Parathyroid adenoma (tissue), 2 donors: Measurements from ENCODE around the gene SFXN5.
"Not testable (repeated sequence)": the region's sequence is repeated elsewhere in the genome, so short reads cannot be mapped to it uniquely, and the experiment has no call there.

ENCODE experiments used
- H2AFZ ChIP-seq: fragments of 300-600 bp; sonication (generic); one replicate; pipeline ENCODE4 v1.7.0; 2017; ENCODE audit warnings: antibody characterized with exemption, mild to moderate bottlenecking
- H3K27ac ChIP-seq: fragments of 300-600 bp; sonication (generic); one replicate; pipeline ENCODE4 v1.7.0; 2017
- H3K27me3 ChIP-seq: fragments of 300-600 bp; sonication (generic); one replicate; pipeline ENCODE4 v1.7.0; 2017; ENCODE audit warnings: low read length; ENCODE audit not compliant: control insufficient read depth, insufficient read depth
- H3K36me3 ChIP-seq: fragments of 300-600 bp; sonication (generic); one replicate; pipeline ENCODE4 v1.7.0; 2017; ENCODE audit warnings: low read length; ENCODE audit not compliant: control insufficient read depth, insufficient read depth
- H3K4me1 ChIP-seq: fragments of 300-600 bp; sonication (generic); one replicate; pipeline ENCODE4 v1.7.0; 2017; ENCODE audit warnings: control low read depth
- H3K4me2 ChIP-seq: fragments of 300-600 bp; sonication (generic); one replicate; pipeline ENCODE4 v1.7.0; 2017; ENCODE audit warnings: low read length
- H3K4me3 ChIP-seq: fragments of 300-600 bp; sonication (generic); one replicate; pipeline ENCODE4 v1.7.0; 2017; ENCODE audit warnings: low read depth, low read length
- H3K79me2 ChIP-seq: fragments of 300-600 bp; sonication (generic); one replicate; pipeline ENCODE4 v1.7.0; 2017; ENCODE audit warnings: control low read depth
- H3K9ac ChIP-seq: fragments of 300-600 bp; sonication (generic); one replicate; pipeline ENCODE4 v1.7.0; 2017; ENCODE audit warnings: mild to moderate bottlenecking
- H3K9me3 ChIP-seq: fragments of 300-600 bp; sonication (generic); one replicate; pipeline ENCODE4 v1.7.0; 2017; ENCODE audit warnings: low read length; ENCODE audit not compliant: control insufficient read depth
- CTCF ChIP-seq: fragments of 300-600 bp; sonication (generic); IDR thresholded peaks from one replicate; pipeline ENCODE4 v1.7.0; 2017; ENCODE audit warnings: antibody characterized with exemption, mild to moderate bottlenecking
- donor health status: primary hyperparathyroidism.

Gene SFXN5

GRCh38 chr2:73099486-73099885 is 28.0 kb upstream of the SFXN5 start:
- H3K4me1 ChIP-seq, result peaks cover 93% of the 10 kb centered on the region

GRCh38 chr2:73095910-73096309 is 24.4 kb upstream of the SFXN5 start:
- peaks cover 94% of the 10 kb centered on the region for H3K79me2 ChIP-seq
- no peak overlapping the region for H3K4me3 ChIP-seq
- no peak overlapping the region for H2AFZ ChIP-seq
- no peak overlapping the region for H3K9ac ChIP-seq
- H3K4me2 ChIP-seq, result no peak overlapping the region
- H3K4me1 ChIP-seq, result peaks cover 96% of the 10 kb centered on the region
- H3K27me3 ChIP-seq, result no peaks in the 10 kb centered on the region
- no peaks in the 10 kb centered on the region for H3K9me3 ChIP-seq
- no peaks in the 10 kb centered on the region for H3K36me3 ChIP-seq
- H3K27ac ChIP-seq, result peak overlapping the region; percentile 94
- TF ChIP-seq CTCF, result no peak

More at GRCh38 chr2:73099486-73099885, 28.0 kb upstream of the SFXN5 start:
- peak overlapping the region; percentile 91 for H3K27ac ChIP-seq
- no peak for TF ChIP-seq CTCF
- H3K9me3 ChIP-seq, result no peaks in the 10 kb centered on the region
- no peaks in the 10 kb centered on the region for H3K27me3 ChIP-seq
- no peaks in the 10 kb centered on the region for H3K36me3 ChIP-seq
- H3K4me2 ChIP-seq, result peak overlapping the region; percentile 47
- no peak overlapping the region for H3K9ac ChIP-seq
- no peak overlapping the region for H2AFZ ChIP-seq
- H3K4me3 ChIP-seq, result no peak overlapping the region
- peaks cover 75% of the 10 kb centered on the region for H3K79me2 ChIP-seq

- Histone ChIP-seq H3K27ac (peak overlapping the region; percentile 94), H3K4me1 (peaks cover 97% of the 10 kb centered on the region), H3K79me2 (peaks cover 96% of the 10 kb centered on the region), H3K4me2 (peak overlapping the region; percentile 42), H3K4me3 (peak overlapping the region; percentile 17)
- H3K9ac ChIP-seq, H3K27me3 ChIP-seq, H3K9me3 ChIP-seq, H2AFZ ChIP-seq, H3K36me3 ChIP-seq: not testable (repeated sequence)
Measured at GRCh38 chr2:73093601-73094218, 22.2 kb upstream of the SFXN5 start.

GRCh38 chr2:73092146-73092783 is 20.8 kb upstream of the SFXN5 start:
- H3K9me3 ChIP-seq, result no peaks in the 10 kb centered on the region
- peak overlapping the region; percentile 94 for H3K27ac ChIP-seq
- peaks cover 95% of the 10 kb centered on the region for H3K4me1 ChIP-seq
- TF ChIP-seq CTCF, result no peak
- no peak overlapping the region for H3K9ac ChIP-seq
- peak overlapping the region; percentile 42 for H3K4me2 ChIP-seq
- H3K27me3 ChIP-seq, result no peaks in the 10 kb centered on the region
- H3K36me3 ChIP-seq, result no peaks in the 10 kb centered on the region
- peaks cover 96% of the 10 kb centered on the region for H3K79me2 ChIP-seq
- H3K4me3 ChIP-seq, result no peak overlapping the region
- no peak overlapping the region for H2AFZ ChIP-seq

GRCh38 chr2:73091696-73092095 is 20.2 kb upstream of the SFXN5 start:
- TF ChIP-seq CTCF, result no peak
- peaks cover 93% of the 10 kb centered on the region for H3K4me1 ChIP-seq
- no peak overlapping the region for H2AFZ ChIP-seq

More at GRCh38 chr2:73091696-73092095, 20.2 kb upstream of the SFXN5 start:
- H3K79me2 ChIP-seq, result peaks cover 96% of the 10 kb centered on the region
- H3K27me3 ChIP-seq, result no peaks in the 10 kb centered on the region
- no peaks in the 10 kb centered on the region for H3K36me3 ChIP-seq
- H3K4me3 ChIP-seq, result no peak overlapping the region
- peak overlapping the region; percentile 94 for H3K27ac ChIP-seq
- H3K9ac ChIP-seq, result no peak overlapping the region
- no peak overlapping the region for H3K4me2 ChIP-seq
- no peaks in the 10 kb centered on the region for H3K9me3 ChIP-seq
